Stimulated activated CD4-positive, alpha-beta T cell treated with anti-CD3 and anti-CD28 coated beads, Interleukin-1b, Interleukin-23, amount 100 ng/mL, for 24 hours (primary cell): ENCODE measurements around the gene DAB2IP.

Experiments
- DNase-seq, 4 experiments: peaks; one replicate each; pipeline ENCODE4 v3.0.0-alpha.2; 2020; ENCODE audit warnings: low read depth in 4 of 4, low spot score in 1 of 4

Gene DAB2IP

DNA sequence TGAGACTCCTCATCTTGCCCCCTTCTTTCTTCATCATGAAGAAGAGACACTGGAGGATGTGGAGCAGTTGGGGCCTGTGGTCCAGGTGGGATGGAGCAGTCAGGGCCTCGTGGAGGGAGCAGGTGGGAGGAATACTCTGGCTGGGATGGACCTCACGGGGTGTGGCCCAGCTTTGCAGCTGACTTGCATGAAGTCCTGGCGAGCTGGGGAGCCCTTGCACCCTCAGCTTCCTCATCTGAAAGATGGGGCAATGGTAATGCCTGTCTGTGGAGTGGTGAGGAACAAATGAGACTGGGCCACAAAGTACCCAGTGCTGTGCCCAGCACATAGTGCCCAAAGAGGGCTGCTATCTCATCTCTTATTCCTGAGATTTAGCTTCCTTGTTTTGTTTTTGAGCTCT is 91.5 kb downstream of the DAB2IP start:
- DNase-seq = no peak

DNA sequence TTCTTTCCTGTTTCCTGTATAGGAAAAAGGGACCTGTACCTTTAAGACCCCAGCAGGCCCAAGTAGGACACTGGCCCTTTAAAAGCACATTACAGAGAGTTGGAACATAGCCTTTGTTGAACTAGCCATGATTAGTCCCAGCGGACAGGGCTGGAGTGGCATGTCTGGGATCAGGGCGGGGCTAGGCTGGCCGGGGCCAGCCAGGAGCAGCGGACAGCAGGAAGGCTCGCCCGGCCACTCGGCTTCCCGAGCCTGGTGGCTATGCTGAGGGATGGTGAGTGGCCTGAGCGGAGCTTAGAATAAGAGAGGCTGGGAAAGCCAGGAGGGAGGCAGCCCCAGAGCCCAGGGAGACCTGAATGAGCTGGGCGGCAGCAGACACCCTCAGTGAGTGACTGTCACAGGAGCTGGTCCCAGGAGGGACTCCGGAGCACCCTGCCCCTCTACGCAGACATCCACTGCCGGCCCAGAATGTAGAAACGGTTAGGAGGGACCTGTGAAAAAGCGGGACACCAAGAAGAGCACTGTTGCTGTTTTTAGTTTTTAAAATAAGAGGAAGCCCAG is 92.1 kb downstream of the DAB2IP start:
- DNase-seq = no peak

DNA sequence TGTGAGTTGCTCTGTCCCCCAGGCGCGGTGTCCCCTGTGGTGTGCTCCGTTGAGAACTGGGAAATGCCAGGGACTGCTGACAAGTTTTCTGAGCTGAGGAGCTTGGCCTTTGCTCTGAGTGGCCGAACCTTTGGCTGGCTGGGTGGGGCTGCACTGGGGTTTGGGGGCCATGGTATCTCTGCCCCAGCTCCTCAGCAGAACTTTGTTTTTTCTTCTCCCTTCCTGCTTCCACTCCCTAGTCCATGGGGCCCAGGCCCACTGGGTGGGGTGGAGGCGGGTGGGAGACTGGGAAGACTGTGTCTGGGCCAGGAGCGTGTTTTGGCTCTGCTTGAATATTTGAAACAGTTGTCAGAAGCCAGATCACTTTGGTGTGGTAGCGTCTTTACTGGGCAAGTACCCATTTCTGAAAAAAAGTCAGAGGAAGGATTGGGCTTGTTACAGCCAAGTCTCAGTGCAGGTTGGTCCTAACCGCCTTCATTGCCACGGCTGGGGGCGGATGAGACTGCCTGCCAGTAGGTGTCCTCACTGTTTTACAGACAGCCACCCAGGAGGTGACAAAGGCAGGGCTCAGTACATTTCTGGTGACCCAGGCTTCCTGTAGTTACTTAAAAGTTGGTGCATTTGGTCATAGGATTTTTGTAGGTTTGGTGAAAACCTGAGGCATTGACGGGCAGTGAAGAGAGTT is 92.7 kb downstream of the DAB2IP start:
- peak in 2 of 4 experiments; percentile 5 to 13 for DNase-seq

DNA sequence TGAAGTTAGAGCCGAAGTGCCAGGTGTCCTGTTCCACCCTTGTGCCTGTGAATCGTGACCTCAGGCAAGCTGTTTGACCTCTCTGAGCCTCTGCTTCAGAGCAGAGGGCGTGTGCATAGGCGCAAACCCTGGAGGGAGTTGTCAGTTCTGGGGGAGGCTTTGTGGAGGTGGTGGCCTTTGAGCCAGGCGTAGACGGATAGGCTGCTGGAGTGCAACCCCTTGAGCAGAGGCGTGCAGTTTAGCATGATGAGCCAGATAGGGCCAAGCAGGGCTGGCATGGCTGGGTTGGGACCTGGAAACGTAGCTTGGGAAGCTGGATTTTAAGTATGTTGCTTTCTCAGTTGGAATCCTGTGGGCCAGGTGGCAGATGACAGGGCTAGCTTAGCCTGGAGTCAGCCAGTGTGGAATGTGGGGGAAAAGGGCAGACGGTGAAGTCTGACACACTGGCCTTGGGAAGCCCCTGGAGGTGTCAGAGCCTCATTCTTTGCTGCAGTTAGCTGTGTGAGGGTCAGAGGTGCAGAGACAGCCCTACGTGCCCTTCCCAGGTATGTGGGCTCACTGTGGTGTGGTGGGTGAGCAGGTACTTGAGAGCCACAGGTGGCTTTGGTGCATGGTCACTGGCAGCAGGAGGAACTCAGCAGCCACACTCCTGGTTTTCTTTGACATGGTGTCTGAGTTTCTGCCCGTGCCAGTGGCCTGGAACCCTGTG is 93.4 kb downstream of the DAB2IP start:
- no peak for DNase-seq

DNA sequence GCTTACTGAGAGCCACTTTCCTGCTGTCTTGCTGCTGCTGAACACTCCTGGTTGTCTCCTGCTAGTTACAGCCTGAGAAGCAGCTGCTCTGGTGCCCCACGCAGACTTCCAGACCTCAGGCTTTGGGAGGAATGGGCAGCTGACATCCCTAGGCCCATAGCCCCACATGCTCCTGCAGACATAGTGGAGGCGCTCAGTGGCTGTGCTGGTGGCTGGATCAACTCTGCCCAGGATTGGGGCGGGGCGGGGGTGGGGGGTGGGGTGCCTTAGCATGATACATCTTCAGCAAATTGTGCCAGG is 93.9 kb downstream of the DAB2IP start:
- no peak for DNase-seq

DNA sequence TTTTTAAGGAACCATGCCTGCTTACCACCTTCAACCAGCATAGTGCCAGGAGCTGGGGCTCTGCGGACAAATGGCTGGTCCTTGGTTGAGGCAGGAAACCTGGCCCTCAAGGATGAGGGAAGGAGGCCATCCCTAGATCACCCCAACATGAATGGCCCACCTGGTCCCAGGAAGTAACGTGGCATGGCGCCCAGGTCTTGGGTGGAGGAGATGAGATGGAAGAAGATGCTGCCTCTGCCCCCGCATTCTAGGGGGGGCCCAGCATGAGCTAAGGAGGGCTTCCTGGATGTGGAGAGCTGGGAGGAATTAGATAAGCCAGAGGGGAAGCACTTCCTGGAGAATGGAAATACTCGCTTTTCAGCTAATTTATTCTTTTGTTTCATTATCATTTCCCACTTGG is 95.0 kb downstream of the DAB2IP start:
- DNase-seq = no peak

DNA sequence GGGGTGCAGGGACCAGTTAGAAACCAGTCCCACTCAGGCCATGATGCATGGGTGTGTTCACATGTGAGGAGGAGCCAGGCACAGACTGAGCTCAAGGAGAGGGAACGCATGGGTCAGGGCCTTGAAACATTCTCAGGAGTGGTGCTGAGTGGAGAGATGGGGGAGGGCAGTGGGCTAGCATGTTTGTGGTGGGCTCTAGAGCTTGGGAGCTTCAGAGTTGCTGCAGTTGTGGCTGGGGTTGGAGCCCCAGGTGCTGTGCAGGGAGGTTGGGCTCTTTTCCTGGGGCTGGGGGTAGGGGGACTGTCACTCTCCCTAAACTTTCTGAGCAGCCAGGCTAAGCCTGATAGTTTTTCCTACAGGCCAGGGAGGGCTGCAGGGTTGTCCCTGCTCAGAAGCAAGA is 95.4 kb downstream of the DAB2IP start:
- DNase-seq = no peak

DNA sequence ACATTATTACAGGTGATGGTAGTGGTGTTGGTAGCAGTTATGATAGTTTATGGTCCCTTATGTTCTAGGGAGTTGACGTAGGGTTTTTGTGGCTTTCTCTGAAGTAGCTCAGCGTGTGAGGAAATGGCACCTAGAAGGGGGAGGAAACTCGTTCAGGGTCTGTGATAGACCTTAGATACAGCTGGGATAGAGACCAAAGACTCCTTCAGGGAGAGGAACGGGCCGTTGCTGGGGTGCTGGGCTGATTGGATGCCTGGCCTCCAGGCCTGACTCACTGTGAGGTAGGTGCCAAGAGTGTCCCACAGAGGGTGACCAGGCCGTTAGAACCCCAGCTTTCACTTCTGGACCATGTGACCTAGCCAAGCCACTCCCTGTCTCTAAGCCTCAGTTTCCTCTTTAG is 96.6 kb downstream of the DAB2IP start:
- no peak for DNase-seq

DNA sequence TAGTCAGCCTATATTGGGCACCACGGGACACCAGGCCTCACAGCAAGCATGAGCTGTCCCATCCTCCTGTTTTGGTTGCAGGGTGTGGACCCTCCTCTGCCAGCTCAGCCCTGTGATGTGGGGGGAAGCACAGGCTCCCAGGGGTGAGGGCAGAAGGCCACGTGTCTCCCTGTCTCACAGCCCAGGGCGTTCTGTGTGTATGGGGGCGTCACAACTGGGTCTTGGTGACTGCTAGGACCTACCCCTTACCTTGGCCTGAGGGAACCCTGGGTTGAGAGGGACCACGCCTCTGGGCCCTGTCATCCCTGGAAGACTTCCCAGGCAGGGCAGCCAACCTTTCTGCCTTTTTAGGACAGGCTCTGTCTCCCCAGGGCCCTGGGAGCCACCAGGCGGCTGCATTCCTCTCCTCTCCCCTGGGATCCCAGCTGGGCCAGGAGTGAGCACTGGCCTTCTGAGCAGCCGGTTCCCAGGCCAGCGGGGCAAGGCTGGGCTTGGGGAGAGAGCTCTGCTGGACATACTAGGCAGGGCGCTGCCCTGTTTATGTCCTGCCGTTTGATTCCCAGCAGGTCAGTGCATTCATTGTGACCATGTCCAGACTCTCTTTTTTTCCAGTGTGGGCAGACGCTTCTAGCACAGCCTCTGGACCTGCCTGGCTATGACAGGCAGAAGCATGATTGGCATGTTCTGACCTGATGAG is 97.4 kb downstream of the DAB2IP start:
- DNase-seq = no peak

DNA sequence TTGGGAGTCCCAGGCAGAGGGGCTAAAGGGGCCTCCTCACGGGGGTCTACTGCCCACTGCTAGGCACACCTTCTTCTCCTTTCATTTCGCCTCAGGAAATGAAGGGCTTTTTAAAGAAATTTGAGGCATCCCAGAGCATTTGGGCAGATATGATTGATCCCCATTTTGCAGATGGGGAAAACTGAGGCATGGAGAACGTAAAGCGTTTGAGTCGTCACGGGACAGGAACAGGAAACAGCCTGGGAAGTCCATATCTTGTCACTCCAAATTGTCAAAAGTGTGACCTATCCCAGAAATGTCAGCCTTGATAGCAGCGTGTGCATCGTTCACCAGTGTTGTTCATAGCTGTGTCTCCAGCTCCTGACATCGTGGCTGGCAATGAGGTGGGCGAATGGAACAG is 98.2 kb downstream of the DAB2IP start:
- no peak for DNase-seq

DNA sequence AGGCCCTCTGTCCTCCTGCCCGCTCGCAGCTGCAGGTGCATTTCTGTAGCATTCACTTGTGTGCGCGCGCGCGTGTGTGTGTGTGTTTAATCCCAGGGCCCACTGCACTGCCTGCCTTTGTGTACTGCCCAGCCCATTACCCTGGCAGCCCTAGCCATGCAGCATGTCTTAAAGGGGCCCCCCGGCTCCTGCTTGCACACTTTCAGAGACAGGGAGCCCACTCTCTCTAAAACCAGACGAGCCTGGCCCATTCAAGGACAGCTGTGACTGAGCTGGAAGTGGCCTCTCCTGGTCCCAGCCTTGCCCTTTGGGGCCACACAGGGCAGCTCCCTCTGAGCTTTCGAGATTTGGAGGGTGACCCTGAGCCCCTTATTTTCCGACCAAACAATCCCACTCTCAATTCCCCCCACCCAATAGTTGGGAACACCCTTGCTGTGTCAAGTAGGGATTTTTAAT is 98.9 kb downstream of the DAB2IP start:
- no peak for DNase-seq

DNA sequence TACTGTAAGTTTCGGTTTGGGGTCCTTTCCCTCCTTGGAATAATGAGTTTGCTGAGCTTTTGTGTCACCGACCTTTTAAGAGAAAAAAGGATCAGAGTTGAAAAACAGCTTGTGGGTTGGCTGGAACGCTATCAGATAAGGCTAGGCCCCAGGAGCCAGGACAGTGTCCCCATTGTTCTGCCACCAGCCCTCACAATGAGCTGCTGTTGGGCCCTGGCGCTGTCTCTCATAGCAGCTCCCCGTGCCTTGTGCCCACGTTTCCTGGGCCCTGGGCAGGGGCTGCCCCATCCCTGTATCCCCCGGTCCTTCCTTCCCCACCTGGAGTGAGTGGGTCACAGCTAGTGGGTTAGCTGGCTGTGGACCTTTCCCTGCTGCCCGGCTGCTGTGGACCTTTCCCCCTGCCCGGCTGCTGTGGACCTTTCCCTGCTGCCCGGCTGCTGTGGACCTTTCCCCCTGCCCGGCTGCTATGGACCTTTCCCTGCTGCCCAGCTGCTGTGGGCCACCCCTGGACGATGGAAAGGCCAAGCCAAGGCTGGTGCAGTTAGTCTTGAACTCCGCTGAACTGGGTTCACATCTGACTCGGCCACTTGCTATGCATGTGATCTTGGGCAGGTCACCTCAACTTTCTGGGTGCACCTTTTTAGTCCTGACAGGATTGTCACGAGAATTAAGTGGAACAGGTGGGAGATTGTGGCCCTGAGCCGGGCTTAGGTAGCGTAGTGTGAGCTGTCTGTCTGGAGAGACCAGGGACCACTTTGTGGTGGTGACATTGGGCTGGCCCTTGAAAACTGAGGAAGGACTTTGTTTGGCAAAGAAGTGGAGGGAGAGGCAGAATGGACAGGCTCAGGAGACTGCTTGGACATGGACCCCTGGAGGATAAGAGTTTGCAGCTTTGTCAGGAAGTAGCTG is 99.5 kb downstream of the DAB2IP start:
- no peak for DNase-seq

DNA sequence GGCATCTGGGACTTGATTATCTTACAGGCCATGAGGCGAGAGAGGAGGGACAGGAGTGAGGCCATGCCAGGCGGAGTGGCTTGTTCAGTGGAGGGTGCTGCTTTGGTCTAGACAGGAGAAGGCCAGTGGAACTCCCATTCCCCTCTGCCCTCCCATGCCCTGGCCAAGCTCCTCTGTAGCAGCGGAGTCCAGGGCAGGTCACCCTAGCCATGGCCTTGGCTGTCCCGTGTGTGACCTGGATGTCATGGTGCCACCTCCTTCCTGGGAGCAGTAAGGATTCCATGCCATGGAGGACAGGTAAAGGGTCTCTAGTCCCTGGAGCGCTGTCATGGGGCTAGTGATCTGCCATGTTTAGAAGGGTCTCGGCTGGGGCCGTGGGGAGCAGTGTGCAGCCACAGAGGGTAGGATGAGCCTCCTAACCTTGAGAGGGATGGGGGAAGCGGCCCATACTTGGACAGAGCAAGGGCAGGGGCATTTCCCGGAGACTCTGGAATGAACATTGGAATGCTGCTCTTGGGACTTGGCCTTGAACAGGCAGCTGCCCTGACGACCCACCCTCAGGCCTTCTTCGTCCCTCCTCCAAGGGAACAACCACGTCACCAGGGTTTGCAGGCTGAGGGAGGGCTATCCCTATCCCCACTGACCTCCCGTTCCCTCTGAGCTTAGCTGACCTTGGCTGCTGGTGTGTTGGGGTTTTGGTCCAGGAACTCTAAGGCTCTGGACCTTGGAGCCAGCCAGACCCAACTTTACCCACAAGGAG is 100.4 kb downstream of the DAB2IP start:
- no peak for DNase-seq

DNA sequence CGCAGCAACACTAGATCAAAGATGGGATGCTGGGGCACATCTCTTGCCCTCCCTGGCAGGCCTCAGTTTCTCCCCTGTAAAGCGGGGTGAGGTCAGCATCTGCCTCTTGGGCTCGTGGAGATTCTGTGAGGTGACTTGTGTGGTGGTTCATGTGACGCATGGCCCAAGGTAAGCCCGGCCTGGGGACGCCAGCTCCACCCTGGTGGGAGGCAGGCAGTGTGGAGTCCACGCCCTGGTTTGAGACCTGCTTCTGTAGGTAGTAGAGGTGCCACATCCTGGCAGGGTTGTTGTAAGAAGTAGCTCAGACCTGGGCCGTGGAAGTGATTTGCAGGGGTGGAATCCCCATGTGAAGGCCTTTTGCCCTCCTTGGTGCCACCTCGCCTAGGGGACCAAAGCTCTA is 101.5 kb downstream of the DAB2IP start:
- no peak for DNase-seq

DNA sequence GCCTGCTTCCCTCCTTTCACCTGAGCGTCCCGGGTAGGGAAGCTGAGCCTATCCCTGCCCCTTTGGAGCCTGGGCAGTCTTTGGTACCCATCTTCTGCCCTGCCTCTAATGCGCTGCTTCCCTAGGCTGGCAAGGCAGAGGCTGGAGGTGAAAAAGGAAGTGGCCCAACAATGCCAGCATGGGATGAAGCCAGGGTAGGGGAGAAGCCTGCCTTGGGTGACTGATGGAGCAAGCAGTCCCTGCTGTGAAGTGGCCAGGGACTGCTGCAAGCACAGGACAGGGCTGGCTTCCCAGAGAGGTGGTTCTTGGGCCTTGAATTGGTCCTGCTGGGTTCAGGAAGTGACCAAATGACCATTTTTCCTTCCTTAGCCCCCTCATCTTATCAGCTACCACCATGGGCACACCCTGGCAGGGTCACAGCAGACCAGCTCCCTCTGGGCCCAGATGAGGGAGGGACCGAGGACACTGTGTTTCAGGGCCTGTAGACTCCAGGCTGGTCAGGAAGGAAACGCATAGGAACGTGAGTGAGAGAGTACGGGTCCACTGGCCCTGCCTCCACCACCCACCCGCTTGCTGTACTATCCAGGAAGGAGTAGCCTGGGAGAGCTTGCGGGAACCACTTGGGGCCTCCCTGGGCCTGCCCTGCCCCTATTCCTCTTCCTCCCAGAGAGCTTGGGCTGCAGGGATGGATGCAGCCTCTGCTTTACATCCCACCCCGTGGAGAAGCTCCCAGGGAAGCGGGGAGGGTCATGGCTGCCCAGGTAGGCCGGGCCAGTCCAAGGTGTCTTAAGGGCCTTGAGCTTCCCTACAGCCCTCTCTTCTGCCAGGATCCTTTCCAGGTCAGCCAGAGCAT is 102.6 kb downstream of the DAB2IP start:
- no peak for DNase-seq

DNA sequence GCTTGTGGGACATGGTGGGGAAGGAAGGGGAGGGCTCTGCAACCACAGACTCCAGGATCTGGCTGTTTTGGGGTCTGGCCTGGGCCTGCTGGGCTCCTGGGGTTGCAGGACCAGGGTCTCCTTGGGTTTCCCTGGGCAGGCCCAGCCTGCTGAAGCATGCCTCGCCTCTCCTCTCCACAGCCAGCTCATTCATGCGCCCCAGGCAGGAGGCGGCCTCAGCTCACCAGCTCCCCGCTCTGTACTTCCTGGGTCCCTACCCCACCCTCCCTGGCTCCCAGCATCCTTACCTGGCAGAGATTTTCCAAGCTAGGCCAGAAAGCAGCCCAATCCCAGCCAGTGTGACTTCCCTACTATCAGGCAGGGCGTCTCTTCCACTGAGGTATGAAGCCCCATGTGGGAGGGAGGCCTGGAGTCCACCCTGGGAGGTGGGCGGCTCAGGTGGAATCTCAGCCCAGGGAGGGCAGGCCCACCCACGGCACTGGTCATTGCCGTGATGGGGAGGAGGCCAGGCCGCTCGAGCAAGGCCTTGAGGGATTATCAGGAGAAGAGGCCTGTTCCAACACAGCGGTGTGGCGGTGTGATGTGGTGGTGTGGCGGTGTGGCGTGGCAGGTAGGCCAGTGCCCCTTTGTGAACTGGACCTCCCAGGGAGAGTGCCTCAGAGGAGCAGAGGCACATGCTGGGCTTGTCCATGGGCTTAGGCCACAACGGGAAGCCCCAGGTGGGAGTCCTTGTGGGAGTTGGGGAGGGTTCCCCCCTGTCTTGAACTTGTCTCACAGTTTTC is 103.4 kb downstream of the DAB2IP start:
- DNase-seq = no peak

DNA sequence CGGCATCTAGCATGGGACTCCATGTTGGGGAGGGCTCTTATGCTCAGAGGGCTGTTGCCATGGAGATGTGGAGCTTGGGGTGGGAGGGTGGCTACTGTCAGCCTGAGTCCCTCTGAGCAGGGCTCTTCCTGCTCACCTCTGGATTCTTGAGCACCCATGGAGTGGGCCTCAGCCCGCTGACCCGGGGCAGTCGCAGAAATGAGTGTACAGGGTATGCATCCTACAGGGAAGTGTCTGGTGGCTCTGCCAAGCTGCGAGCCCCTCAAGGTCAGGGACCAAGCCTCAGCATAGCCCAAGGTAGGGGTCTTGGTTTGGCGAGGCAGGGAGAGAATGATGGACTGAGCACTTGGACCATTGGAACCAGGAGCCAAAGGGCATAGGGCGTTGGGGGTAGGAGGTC is 104.1 kb downstream of the DAB2IP start:
- no peak for DNase-seq

DNA sequence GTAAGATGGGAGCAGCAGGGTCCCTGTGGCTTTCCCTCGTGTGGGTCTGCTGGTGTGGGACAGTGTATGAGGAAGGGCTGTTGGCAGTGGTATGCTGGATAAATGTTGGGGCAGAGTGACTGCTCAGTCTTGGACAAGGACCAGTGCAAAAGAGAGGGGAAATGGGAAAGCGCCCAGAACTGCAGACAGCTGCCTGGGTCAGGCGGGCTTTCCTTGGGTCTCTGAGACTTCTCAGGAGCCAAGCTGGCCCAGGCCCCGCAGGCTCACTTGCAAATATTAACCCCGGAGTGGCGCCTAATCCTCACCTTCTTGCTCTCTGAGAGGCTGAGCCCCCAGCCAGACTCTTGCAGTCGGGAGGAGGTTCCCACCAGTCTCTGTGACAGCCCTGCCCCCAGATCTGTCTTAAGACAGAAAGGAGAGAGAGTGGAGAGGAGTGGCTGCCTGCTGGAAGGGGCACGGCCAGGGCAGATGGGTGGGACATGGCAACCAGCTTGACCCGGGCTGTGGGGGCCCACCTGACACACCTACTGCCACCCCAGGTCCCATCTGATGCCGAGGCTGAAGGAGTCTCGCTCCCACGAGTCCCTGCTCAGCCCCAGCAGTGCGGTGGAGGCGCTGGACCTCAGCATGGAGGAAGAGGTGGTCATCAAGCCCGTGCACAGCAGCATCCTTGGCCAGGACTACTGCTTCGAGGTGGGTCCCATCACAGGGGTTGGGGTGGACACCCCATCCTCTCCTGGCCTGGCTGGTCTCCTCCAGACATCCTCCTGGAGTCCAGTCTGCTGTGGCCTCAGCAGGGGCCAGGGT is 105.2 kb downstream of the DAB2IP start:
- DNase-seq = no peak
